Eye (tissue), 1 donor: ENCODE results near the gene FILIP1L.
"Not testable (repeated sequence)": the region's sequence is repeated elsewhere in the genome, so short reads cannot be mapped to it uniquely, and the experiment has no call there.

ENCODE experiments used
- DNase-seq: peaks from one replicate; pipeline ENCODE4 v3.0.0-alpha.2; 2015

FILIP1L gene

GRCh38 chr3:100097919-100098783 is 16.1 kb downstream of the FILIP1L start:
- no peak for DNase-seq

GRCh38 chr3:100096866-100097265 is 17.4 kb downstream of the FILIP1L start:
- no peak for DNase-seq

- DNase-seq = not testable (repeated sequence)
Measured at GRCh38 chr3:100096286-100096685, 18.0 kb downstream of the FILIP1L start.

GRCh38 chr3:100093831-100094230 is 20.5 kb downstream of the FILIP1L start:
- no peak for DNase-seq

GRCh38 chr3:100090669-100091005 is 23.7 kb downstream of the FILIP1L start:
- DNase-seq = no peak

- no peak for DNase-seq
Measured at GRCh38 chr3:100089812-100090668, 24.3 kb downstream of the FILIP1L start.

GRCh38 chr3:100088735-100089368 is 25.4 kb downstream of the FILIP1L start:
- no peak for DNase-seq

GRCh38 chr3:100087198-100087597 is 27.1 kb downstream of the FILIP1L start:
- DNase-seq = no peak

GRCh38 chr3:100086401-100086800 is 27.9 kb downstream of the FILIP1L start:
- DNase-seq = no peak

GRCh38 chr3:100084100-100084806 is 30.0 kb downstream of the FILIP1L start:
- DNase-seq = no peak

GRCh38 chr3:100083209-100083608 is 31.1 kb downstream of the FILIP1L start:
- no peak for DNase-seq

- DNase-seq = no peak
Measured at GRCh38 chr3:100082714-100083113, 31.6 kb downstream of the FILIP1L start.

- DNase-seq = no peak
Measured at GRCh38 chr3:100081986-100082692, 32.2 kb downstream of the FILIP1L start.

- DNase-seq = no peak
Measured at GRCh38 chr3:100081311-100081710, 33.0 kb downstream of the FILIP1L start.

- DNase-seq = no peak
Measured at GRCh38 chr3:100080573-100080972, 33.7 kb downstream of the FILIP1L start.

- no peak for DNase-seq
Measured at GRCh38 chr3:100079328-100079727, 35.0 kb downstream of the FILIP1L start.

- no peak for DNase-seq
Measured at GRCh38 chr3:100076731-100077529, 37.4 kb downstream of the FILIP1L start.

GRCh38 chr3:100075851-100076730 is 38.2 kb downstream of the FILIP1L start:
- no peak for DNase-seq

- DNase-seq = no peak
Measured at GRCh38 chr3:100075196-100075595, 39.1 kb downstream of the FILIP1L start.

GRCh38 chr3:100073714-100074307 is 40.5 kb downstream of the FILIP1L start:
- DNase-seq = peak; percentile 76
